Thyroid gland (tissue), 4 donors: ENCODE data around the gene ZMIZ1. TPM values are rescaled to one million over a fixed set of nuclear protein-coding genes. Genes with fewer than 3 reads are reported as not detected.

Source experiments
- DNase-seq, 2 donors: peaks; one replicate each; pipeline ENCODE4 v3.0.0-alpha.2; 2019
- H3K27ac ChIP-seq, 3 donors: fragments of 200-600 bp; sonication (generic); 1 replicate in 2 of 3; 2 replicates in 1 of 3; pipeline ENCODE4 v1.5.1; 2016 to 2019; ENCODE audit warnings: mild to moderate bottlenecking in 1 of 3, moderate library complexity in 1 of 3
- H3K27me3 ChIP-seq: fragments of 200-600 bp; sonication (generic); one replicate; pipeline ENCODE4 v1.5.1; 2019
- H3K36me3 ChIP-seq, 2 donors: fragments of 200-600 bp; sonication (generic); one replicate each; pipeline ENCODE4 v1.5.1; 2016 to 2019
- H3K4me1 ChIP-seq, 2 donors: fragments of 200-600 bp; sonication (generic); one replicate each; pipeline ENCODE4 v1.5.1; 2017 to 2019
- H3K4me3 ChIP-seq, 3 donors: fragments of 200-600 bp; sonication (generic); replicated peaks in 1 of 3; 1 replicate in 2 of 3; 2 replicates in 1 of 3; pipeline ENCODE4 v1.5.1; 2016; ENCODE audit warnings: mild to moderate bottlenecking in 1 of 3
- H3K9me3 ChIP-seq: fragments of 200-600 bp; sonication (generic); one replicate; pipeline ENCODE4 v1.5.1; 2017
- POLR2A ChIP-seq, 2 donors: fragments of 450-650 bp; IDR thresholded peaks; one replicate each; pipeline ENCODE4 v1.6.1; 2017; ENCODE audit warnings: antibody characterized with exemption in 2 of 2, mild to moderate bottlenecking in 2 of 2, moderate library complexity in 1 of 2
- WGBS, 2 donors: methylation state at CpG; one replicate each; pipeline ENCODE4 v1.1.5; 2017; 5-methylcytosine and 5-hydroxymethylcytosine counted together
- intact Hi-C: fragments of 100-400 bp; cut with DNase I; formaldehyde crosslinking; loops from one replicate; pipeline ENCODE4 v1.15.1; 2023
- total RNA-seq, 4 donors: library from RNA; depleted of rRNA; stranded (reverse); fragments of >200 nt; gene quantifications; one replicate each; pipeline ENCODE4 v1.2.3, GENCODE V29; 2016
- TF ChIP-seq, protein P1 (sequence below), 6 experiments: fragments of 200-600 bp in 3 of 6; fragments of 450-650 bp in 3 of 6; sonication (generic) in 3 of 6; IDR thresholded peaks; one replicate each; pipeline ENCODE4 v1.5.1; 2016 to 2019; ENCODE audit warnings: antibody characterized with exemption in 6 of 6, mild to moderate bottlenecking in 2 of 6, inconsistent platforms in 1 of 6, moderate library complexity in 1 of 6

Gene ZMIZ1
- total RNA-seq, 4 donors from 2014 or later: 59.9 to 128 (median 94.4) TPM

DNA sequence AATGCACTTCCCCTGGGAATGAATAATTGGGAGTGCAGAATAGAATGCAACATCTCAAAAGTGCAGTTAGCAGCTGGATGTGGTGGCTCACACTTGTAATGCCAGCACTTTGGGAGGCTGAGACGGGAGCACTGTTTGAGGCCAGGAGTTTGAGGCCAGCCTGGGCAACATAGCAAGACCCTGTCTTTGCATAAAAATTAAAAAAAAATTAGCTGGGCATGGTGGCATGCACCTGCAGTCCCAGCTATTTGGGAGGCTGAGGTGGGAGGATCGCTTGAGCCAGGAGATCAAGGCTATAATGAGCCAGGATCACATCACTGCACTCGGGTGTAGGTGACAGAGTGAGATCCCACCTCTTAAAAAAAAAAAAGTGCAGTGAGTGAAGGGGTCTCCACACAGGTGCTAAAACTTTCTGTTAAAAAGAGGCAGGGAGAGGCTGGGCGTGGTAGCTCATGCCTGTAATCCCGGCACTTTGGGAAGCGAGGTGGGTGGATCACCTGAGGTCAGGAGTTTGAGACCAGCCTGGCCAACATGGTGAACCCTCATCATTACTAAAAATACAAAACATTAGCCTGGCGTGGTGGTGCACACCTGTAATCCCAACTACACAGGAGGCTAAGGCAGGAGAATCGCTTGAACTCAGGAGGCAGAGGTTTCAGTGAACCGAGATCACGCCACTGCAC is 13.5 kb upstream of the ZMIZ1 start:
- no peak for TF ChIP-seq POLR2A (IDR thresholded peaks at IDR 0.05)
- Histone ChIP-seq H3K9me3 (no peaks in the 10 kb centered on the region), H3K4me1 (peaks cover 4 to 8% of the 10 kb centered on the region in 2 donors), H3K4me3 (no peak overlapping the region), H3K27ac (no peak overlapping the region), H3K27me3 (no peaks in the 10 kb centered on the region), H3K36me3 (no peaks in the 10 kb centered on the region)
- no peak for DNase-seq
- WGBS, 2 donors: 93 to 98% methylated on average over 10 of the region's 10 CpGs
- intact Hi-C loops: no loop called here

DNA sequence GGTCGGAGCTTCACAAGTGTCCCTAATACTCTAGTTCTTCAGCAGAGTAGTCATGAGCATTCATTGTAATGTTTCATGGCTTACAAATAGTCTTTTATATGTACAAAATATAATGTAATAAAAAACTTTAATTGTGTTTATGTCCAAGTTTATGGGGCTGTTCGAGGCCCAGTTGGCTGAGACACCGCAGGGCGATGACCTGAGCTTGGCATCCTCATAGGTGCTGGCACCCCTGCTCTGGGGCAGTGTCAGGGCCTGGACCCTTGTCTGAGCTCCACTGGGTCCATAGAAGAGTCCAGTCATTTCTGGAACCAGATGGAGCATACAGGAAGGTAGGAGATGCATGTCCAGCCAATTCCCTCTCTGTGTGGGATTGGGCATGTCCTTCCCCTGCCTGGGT is 12.9 kb upstream of the ZMIZ1 start:
- Histone ChIP-seq H3K4me3 (no peak overlapping the region), H3K27ac (no peak overlapping the region), H3K27me3 (no peaks in the 10 kb centered on the region), H3K36me3 (no peaks in the 10 kb centered on the region), H3K4me1 (peaks cover 7 to 11% of the 10 kb centered on the region in 2 donors), H3K9me3 (no peaks in the 10 kb centered on the region)
- DNase-seq: no peak
- TF ChIP-seq, protein P1, sequence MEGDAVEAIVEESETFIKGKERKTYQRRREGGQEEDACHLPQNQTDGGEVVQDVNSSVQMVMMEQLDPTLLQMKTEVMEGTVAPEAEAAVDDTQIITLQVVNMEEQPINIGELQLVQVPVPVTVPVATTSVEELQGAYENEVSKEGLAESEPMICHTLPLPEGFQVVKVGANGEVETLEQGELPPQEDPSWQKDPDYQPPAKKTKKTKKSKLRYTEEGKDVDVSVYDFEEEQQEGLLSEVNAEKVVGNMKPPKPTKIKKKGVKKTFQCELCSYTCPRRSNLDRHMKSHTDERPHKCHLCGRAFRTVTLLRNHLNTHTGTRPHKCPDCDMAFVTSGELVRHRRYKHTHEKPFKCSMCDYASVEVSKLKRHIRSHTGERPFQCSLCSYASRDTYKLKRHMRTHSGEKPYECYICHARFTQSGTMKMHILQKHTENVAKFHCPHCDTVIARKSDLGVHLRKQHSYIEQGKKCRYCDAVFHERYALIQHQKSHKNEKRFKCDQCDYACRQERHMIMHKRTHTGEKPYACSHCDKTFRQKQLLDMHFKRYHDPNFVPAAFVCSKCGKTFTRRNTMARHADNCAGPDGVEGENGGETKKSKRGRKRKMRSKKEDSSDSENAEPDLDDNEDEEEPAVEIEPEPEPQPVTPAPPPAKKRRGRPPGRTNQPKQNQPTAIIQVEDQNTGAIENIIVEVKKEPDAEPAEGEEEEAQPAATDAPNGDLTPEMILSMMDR (IDR thresholded peaks at IDR 0.05): no peak
- no peak for TF ChIP-seq POLR2A (IDR thresholded peaks at IDR 0.05)
- WGBS, 2 donors: 90 to 92% methylated on average over 4 of the region's 4 CpGs
- intact Hi-C loops: no loop called here

DNA sequence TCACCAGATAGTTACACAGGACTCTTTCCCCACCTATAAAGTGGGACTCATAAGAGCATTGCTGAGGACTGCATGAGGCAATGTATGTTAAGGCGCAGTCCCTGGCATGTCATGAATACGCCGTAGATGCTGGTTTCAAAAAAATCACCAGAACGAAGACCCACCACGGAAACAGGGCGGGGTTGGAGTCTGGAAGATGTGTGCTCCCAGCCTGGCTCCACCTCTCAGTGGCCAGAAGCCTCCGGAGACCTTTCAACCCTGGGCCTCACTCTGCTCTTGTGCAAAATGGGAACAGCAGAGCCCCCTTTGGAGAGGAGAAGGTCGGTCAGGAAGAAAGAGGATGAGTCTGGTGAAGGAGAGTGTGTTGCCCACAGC is 12.4 kb upstream of the ZMIZ1 start:
- Histone ChIP-seq H3K4me1 (peaks cover 8 to 15% of the 10 kb centered on the region in 2 donors), H3K9me3 (no peaks in the 10 kb centered on the region), H3K36me3 (no peaks in the 10 kb centered on the region), H3K27ac (no peak overlapping the region), H3K4me3 (no peak overlapping the region), H3K27me3 (no peaks in the 10 kb centered on the region)
- intact Hi-C loops: no loop called here
- TF ChIP-seq POLR2A (IDR thresholded peaks at IDR 0.05): no peak
- TF ChIP-seq, protein P1 (IDR thresholded peaks at IDR 0.05): no peak
- no peak for DNase-seq
- 93 to 94% methylated on average over 8 of the region's 8 CpGs for WGBS, 2 donors

DNA sequence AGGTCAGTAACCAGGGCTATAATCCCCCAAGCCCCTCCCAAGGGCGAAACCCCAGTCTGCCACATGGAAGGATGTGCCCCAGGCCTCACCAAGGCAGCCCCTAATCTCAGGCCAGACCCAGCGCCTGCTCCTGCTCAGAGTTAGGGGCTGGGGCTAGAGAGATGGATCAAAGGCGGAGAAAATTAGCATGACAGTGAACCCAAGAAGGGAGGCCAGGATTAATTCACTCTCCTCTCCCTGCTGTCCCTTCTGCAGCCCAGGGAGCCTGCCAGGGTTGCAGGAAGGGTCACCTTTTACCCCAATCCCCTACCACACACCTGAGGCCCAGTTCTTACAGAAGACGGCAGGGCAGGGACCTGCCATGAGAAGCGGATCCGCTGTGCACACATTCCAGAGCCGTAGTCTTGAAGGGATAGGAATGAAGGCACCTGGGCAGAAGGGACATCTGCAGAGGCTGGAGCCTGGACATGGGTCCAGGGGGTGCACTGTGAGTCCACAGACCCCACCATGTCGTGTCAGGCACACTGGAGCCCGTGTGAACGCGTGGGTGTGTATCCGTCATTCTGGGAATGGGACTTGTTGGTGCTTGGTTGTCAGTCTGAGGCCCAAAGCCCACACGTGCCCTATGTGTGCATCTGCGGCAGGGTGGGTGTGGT is 11.9 kb upstream of the ZMIZ1 start:
- Histone ChIP-seq H3K4me3 (no peak overlapping the region), H3K4me1 (peaks cover 8 to 14% of the 10 kb centered on the region in 2 donors), H3K27ac (no peak overlapping the region), H3K27me3 (no peaks in the 10 kb centered on the region), H3K9me3 (no peaks in the 10 kb centered on the region), H3K36me3 (no peaks in the 10 kb centered on the region)
- WGBS, 2 donors: 92 to 93% methylated on average over 14 of the region's 14 CpGs
- TF ChIP-seq POLR2A (IDR thresholded peaks at IDR 0.05): no peak
- TF ChIP-seq, protein P1 (IDR thresholded peaks at IDR 0.05): no peak
- intact Hi-C loops: no loop called here
- DNase-seq: no peak

DNA sequence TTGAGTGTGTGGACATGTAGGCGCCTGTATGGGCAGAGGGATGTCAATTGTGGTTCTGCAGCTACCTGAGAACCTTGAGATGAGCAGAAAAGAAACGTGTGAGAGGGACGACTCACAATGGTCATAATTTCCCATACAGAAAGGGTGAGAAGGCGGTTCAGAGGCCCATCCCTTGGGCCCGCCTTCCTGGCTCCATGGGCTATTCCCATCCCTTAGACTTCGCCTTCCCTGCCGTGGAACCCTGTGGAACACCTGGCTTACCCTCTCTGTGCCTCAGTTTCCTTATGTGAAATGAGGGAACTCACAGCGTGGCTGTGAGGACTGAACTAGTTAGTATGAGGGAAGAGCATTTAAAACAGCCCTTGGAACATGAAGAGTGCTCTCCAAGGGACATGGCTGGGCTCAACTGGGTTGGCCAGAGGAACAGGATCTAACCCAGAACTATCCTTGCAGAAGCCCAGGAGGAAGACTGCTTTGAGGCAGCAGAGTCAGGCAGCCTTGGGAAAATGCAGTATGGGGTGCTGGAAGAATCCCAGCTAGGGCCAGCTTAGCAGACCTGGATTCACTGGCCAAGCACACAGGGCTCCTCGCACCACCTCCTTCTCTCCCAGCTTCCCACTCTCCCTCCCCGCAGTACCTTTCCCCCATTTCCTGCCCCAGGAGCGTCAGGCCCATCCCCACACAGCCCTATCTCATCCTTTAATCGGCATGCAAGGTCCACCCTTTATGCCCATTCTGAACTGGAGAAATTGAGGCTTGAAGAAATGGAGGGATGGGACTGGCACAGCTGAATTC is 11.1 kb upstream of the ZMIZ1 start:
- intact Hi-C loops: no loop called here
- TF ChIP-seq, protein P1 (IDR thresholded peaks at IDR 0.05): no peak
- no peak for TF ChIP-seq POLR2A (IDR thresholded peaks at IDR 0.05)
- Histone ChIP-seq H3K27ac (no peak overlapping the region), H3K27me3 (no peaks in the 10 kb centered on the region), H3K4me1 (peaks cover 4 to 12% of the 10 kb centered on the region in 2 donors), H3K9me3 (no peaks in the 10 kb centered on the region), H3K4me3 (no peak overlapping the region), H3K36me3 (no peaks in the 10 kb centered on the region)
- no peak for DNase-seq
- 87 to 91% methylated on average over 12 of the region's 12 CpGs for WGBS, 2 donors
